GM23338 (cell line): ENCODE results near the gene GUCY2F. TPM values are rescaled to one million over a fixed set of nuclear protein-coding genes. Genes with fewer than 3 reads are reported as not detected.
A peak's percentile ranks its signal among the peaks of the same experiment; 100 is the strongest.

Experiments
- ATAC-seq: fragments of 200-7000 bp; cut with Tn5 transposase; 3 replicates; pipeline ENCODE4 v1.9.1; 2020
- DNase-seq: peaks from one replicate; pipeline ENCODE4 v3.0.0-alpha.2; 2015; ENCODE audit warnings: low spot score
- H2AFZ ChIP-seq: fragments of 200-600 bp; sonication (generic); 2 replicates; pipeline ENCODE4 v1.8.0; 2016; ENCODE audit warnings: antibody characterized with exemption, mild to moderate bottlenecking, moderate library complexity
- H3F3A ChIP-seq: fragments of 200-600 bp; sonication (generic); replicated peaks from 2 replicates; pipeline ENCODE4 v1.8.0; 2017; ENCODE audit warnings: antibody characterized with exemption, mixed run types, low read depth
- H3K27ac ChIP-seq: fragments of 200-600 bp; sonication (generic); 2 replicates; pipeline ENCODE4 v1.6.1; 2016; ENCODE audit warnings: low read depth
- H3K27me3 ChIP-seq: fragments of 200-600 bp; sonication (generic); 2 replicates; pipeline ENCODE4 v1.8.0; 2016; ENCODE audit warnings: mild to moderate bottlenecking, mixed run types, moderate library complexity; ENCODE audit not compliant: insufficient read depth
- H3K36me3 ChIP-seq: fragments of 200-600 bp; sonication (generic); 2 replicates; pipeline ENCODE4 v1.8.0; 2016; ENCODE audit warnings: mild to moderate bottlenecking; ENCODE audit not compliant: insufficient read depth
- H3K4me1 ChIP-seq: fragments of 200-600 bp; sonication (generic); 2 replicates; pipeline ENCODE4 v1.8.0; 2016; ENCODE audit warnings: mild to moderate bottlenecking, moderate library complexity; ENCODE audit not compliant: insufficient read depth
- H3K4me2 ChIP-seq: fragments of 200-600 bp; sonication (generic); 2 replicates; pipeline ENCODE4 v1.7.1; 2017; ENCODE audit warnings: mixed run types
- H3K4me3 ChIP-seq: fragments of 200-600 bp; sonication (generic); 2 replicates; pipeline ENCODE4 v1.6.1; 2016; ENCODE audit warnings: mixed run types
- H3K79me2 ChIP-seq: fragments of 200-600 bp; sonication (generic); replicated peaks from 2 replicates; pipeline ENCODE4 v1.8.0; 2017; ENCODE audit warnings: mild to moderate bottlenecking; ENCODE audit not compliant: insufficient read depth
- H3K9me2 ChIP-seq: fragments of 200-600 bp; sonication (generic); 2 replicates; pipeline ENCODE4 v1.8.0; 2017; ENCODE audit not compliant: insufficient read depth
- H4K20me1 ChIP-seq: fragments of 200-600 bp; sonication (generic); replicated peaks from 2 replicates; pipeline ENCODE4 v1.8.0; 2017; ENCODE audit warnings: mild to moderate bottlenecking; ENCODE audit not compliant: insufficient read depth
- H3K27ac Mint-ChIP-seq: 2 replicates; pipeline ENCODE4 v1.8.0; 2020; ENCODE audit warnings: inconsistent platforms, mild to moderate bottlenecking, moderate library complexity, mixed read lengths
- H3K27me3 Mint-ChIP-seq: 3 replicates; pipeline ENCODE4 v1.8.0; 2022; ENCODE audit warnings: low read depth, mild to moderate bottlenecking, moderate library complexity, mixed read lengths, inconsistent platforms; ENCODE audit not compliant: insufficient read depth, poor library complexity
- H3K36me3 Mint-ChIP-seq: 3 replicates; pipeline ENCODE4 v1.8.0; 2021; ENCODE audit warnings: low read depth, mild to moderate bottlenecking, inconsistent platforms, moderate library complexity, mixed read lengths
- H3K4me1 Mint-ChIP-seq: 3 replicates; pipeline ENCODE4 v1.8.0; 2020; ENCODE audit warnings: mild to moderate bottlenecking, inconsistent platforms, mixed read lengths
- H3K4me3 Mint-ChIP-seq: 3 replicates; pipeline ENCODE4 v1.8.0; 2021; ENCODE audit warnings: moderate library complexity, mild to moderate bottlenecking, inconsistent platforms, mixed read lengths
- H3K9me3 Mint-ChIP-seq: 3 replicates; pipeline ENCODE4 v1.8.0; 2020; ENCODE audit warnings: moderate library complexity, mild to moderate bottlenecking, inconsistent platforms, mixed read lengths
- EZH2 ChIP-seq: fragments of 200-600 bp; sonication (generic); IDR thresholded peaks from one replicate; pipeline ENCODE4 v1.8.0; 2017; ENCODE audit warnings: antibody characterized with exemption, mild to moderate bottlenecking, low read depth; ENCODE audit not compliant: unreplicated experiment
- EZH2phosphoT487 ChIP-seq: fragments of 200-600 bp; sonication (generic); IDR thresholded peaks from one replicate; pipeline ENCODE4 v1.8.1; 2018; ENCODE audit warnings: antibody characterized with exemption; ENCODE audit not compliant: unreplicated experiment
- polyA plus RNA-seq: library from polyadenylated mRNA; unstranded; fragments of >200 nt; fragmentation: Nextera tagmentation; extraction: Ambion mirVana; gene quantifications from 2 replicates; pipeline ENCODE4 v1.2.1, GENCODE V29; 2016
- total RNA-seq: library from RNA; depleted of rRNA; stranded (reverse); fragments of >200 nt; shearing (Covaris generic); gene quantifications from 2 replicates; pipeline ENCODE4 v1.2.3, GENCODE V29; 2014
- TF ChIP-seq, protein P1 (sequence below): IDR thresholded peaks from 2 replicates; pipeline ENCODE4 v1.6.1; 2016; ENCODE audit warnings: antibody characterized with exemption
- TF ChIP-seq, protein P2 (sequence below): IDR thresholded peaks from one replicate; pipeline ENCODE4 v1.6.1; 2018; ENCODE audit warnings: antibody characterized with exemption; ENCODE audit not compliant: unreplicated experiment

GUCY2F gene
- total and polyA plus RNA-seq, 2 experiments from 2014 or later: 0.06 to 0.10 TPM

- H3K27ac ChIP-seq: no peak overlapping the region
- Mint-ChIP-seq H3K27ac (no peak overlapping the region), H3K27me3 (no peaks in the 10 kb centered on the region), H3K9me3 (no peaks in the 10 kb centered on the region), H3K4me3 (no peak overlapping the region), H3K4me1 (peaks cover 10% of the 10 kb centered on the region), H3K36me3 (no peaks in the 10 kb centered on the region; the same call in 2 of the 3 replicates)
- H3F3A ChIP-seq: no peaks in the 10 kb centered on the region
- H4K20me1 ChIP-seq: no peaks in the 10 kb centered on the region
- DNase-seq (no peak), ATAC-seq (no peak)
- H3K4me2 ChIP-seq: no peak overlapping the region
- H2AFZ ChIP-seq: no peak overlapping the region
- no peaks in the 10 kb centered on the region for H3K9me2 ChIP-seq
- 0 out of 2 replicates have a peak, but pooled peaks cover 6% of the 10 kb centered on the region for H3K4me1 ChIP-seq
- no peaks in the 10 kb centered on the region for H3K36me3 ChIP-seq
- no peaks in the 10 kb centered on the region for H3K79me2 ChIP-seq
- TF ChIP-seq, protein P1, sequence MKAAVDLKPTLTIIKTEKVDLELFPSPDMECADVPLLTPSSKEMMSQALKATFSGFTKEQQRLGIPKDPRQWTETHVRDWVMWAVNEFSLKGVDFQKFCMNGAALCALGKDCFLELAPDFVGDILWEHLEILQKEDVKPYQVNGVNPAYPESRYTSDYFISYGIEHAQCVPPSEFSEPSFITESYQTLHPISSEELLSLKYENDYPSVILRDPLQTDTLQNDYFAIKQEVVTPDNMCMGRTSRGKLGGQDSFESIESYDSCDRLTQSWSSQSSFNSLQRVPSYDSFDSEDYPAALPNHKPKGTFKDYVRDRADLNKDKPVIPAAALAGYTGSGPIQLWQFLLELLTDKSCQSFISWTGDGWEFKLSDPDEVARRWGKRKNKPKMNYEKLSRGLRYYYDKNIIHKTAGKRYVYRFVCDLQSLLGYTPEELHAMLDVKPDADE: no peak
- TF ChIP-seq EZH2 (no peak), EZH2phosphoT487 (no peak)
- H3K27me3 ChIP-seq: no peaks in the 10 kb centered on the region
- no peak overlapping the region for H3K4me3 ChIP-seq
Measured at GRCh38 chrX:109378281-109378680, 103.6 kb downstream of the GUCY2F start.

- H3K4me3 Mint-ChIP-seq: no peak overlapping the region
- no peaks in the 10 kb centered on the region for H3K9me3 Mint-ChIP-seq
- H2AFZ ChIP-seq: no peak overlapping the region
- DNase-seq (no peak), ATAC-seq (no peak)
- H3K9me2 ChIP-seq: no peaks in the 10 kb centered on the region
- H3K27me3 ChIP-seq: no peaks in the 10 kb centered on the region
- no peak overlapping the region for H3K4me2 ChIP-seq
- H3K27ac Mint-ChIP-seq: peak overlapping the region; percentile 24; the same call in 1 of the 2 replicates
- H3K79me2 ChIP-seq: no peaks in the 10 kb centered on the region
- H3K36me3 Mint-ChIP-seq: no peaks in the 10 kb centered on the region
- no peak overlapping the region for H3K27ac ChIP-seq
- peaks cover 17% of the 10 kb centered on the region for H3K4me1 Mint-ChIP-seq
- H4K20me1 ChIP-seq: no peaks in the 10 kb centered on the region
- H3K4me1 ChIP-seq: peaks cover 13% of the 10 kb centered on the region
- no peaks in the 10 kb centered on the region for H3K36me3 ChIP-seq
- no peak overlapping the region for H3K4me3 ChIP-seq
- no peaks in the 10 kb centered on the region for H3F3A ChIP-seq
- no peaks in the 10 kb centered on the region for H3K27me3 Mint-ChIP-seq
- TF ChIP-seq, protein P2, sequence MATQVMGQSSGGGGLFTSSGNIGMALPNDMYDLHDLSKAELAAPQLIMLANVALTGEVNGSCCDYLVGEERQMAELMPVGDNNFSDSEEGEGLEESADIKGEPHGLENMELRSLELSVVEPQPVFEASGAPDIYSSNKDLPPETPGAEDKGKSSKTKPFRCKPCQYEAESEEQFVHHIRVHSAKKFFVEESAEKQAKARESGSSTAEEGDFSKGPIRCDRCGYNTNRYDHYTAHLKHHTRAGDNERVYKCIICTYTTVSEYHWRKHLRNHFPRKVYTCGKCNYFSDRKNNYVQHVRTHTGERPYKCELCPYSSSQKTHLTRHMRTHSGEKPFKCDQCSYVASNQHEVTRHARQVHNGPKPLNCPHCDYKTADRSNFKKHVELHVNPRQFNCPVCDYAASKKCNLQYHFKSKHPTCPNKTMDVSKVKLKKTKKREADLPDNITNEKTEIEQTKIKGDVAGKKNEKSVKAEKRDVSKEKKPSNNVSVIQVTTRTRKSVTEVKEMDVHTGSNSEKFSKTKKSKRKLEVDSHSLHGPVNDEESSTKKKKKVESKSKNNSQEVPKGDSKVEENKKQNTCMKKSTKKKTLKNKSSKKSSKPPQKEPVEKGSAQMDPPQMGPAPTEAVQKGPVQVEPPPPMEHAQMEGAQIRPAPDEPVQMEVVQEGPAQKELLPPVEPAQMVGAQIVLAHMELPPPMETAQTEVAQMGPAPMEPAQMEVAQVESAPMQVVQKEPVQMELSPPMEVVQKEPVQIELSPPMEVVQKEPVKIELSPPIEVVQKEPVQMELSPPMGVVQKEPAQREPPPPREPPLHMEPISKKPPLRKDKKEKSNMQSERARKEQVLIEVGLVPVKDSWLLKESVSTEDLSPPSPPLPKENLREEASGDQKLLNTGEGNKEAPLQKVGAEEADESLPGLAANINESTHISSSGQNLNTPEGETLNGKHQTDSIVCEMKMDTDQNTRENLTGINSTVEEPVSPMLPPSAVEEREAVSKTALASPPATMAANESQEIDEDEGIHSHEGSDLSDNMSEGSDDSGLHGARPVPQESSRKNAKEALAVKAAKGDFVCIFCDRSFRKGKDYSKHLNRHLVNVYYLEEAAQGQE: no peak
Measured at GRCh38 chrX:109374262-109374960, 107.5 kb downstream of the GUCY2F start.
